GM21381 (cell line): Measurements from ENCODE around the gene DOK3.
A peak's percentile ranks its signal among the peaks of the same experiment; 100 is the strongest.
"Not testable (repeated sequence)": the region's sequence is repeated elsewhere in the genome, so short reads cannot be mapped to it uniquely, and the experiment has no call there.

Experiments
- ATAC-seq: cut with Tn5 transposase; IDR thresholded peaks from one replicate; pipeline ENCODE4 v1.9.1; 2021; ENCODE audit warnings: mild to moderate bottlenecking, moderate library complexity; ENCODE audit not compliant: unreplicated experiment

Gene DOK3

GRCh38 chr5:177498013-177498787 lies 11.4 kb downstream of the DOK3 start:
- no peak for ATAC-seq

GRCh38 chr5:177497292-177498012 lies 12.2 kb downstream of the DOK3 start, which contains the start of gene PDLIM7:
Gene PDLIM7, minus strand, starts transcription at chr5:177497604. Its CDS starts 1,092 bp downstream, at chr5:177496512.
- peak; percentile 71 for ATAC-seq

- no peak for ATAC-seq
Observed at GRCh38 chr5:177496727-177497291, 12.8 kb downstream of the DOK3 start.

DNA sequence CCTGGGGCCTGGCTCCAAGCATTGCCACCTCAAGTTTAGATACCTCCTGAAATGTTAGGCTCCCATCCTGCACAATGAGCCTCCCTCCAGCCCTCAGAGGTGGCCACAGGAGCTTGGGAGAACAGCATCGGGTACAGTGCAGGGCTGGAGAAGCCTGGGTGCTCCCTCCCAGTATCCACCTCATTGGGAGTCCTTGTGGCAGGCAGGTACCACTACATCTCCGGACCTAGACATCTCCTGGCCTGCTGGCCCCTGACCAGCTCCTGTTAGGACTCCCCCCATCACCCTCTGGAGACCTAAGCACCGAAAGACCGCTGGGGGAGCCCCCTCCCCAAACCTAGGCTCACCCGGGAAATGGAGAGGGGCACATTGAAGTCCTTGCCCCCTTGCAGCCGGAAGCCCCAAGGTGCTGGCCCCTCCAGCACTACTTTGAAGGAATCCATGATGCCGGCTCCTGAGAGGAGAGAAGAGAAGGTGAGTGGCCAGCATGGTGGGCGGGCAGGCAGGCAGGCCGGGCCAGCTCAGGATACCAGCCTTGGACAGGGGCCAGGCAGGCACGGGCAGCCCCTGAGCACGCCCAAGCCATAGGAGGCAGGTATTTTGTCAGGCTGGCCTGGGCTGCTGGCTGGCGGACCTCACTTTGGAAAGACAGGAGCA lies 13.4 kb downstream of the DOK3 start:
- ATAC-seq: no peak

- ATAC-seq: no peak
Observed at GRCh38 chr5:177495243-177496060, 14.2 kb downstream of the DOK3 start.

- no peak for ATAC-seq
Observed at GRCh38 chr5:177494346-177495195, 15.1 kb downstream of the DOK3 start.

DNA sequence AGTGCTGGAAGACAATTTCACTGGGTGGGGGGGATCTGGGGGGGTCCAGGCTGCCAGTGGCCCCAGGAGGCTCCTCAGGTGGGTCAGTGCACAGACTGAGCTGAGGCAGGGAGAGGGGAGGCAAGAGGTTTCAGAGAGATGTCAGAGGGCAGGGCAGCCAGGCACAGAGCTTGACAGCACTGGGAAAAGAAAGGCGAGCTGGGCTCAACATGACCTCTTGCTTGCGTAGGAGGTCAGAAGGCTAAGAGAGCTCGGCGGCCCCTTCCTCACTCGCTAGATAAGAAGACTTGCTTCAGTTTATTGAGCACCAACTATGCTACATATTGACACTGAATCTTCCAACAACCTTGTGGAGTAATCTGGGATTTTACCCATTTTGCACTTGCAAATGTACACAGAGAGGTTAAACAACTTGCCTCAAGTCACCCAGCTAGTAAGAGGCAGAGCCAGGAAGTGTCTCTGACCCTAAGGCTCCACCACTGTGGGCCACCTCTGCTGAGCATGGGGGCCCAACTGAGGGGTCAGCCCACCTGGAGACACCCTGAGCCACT lies 15.8 kb downstream of the DOK3 start:
- ATAC-seq: no peak

- ATAC-seq: no peak
Observed at GRCh38 chr5:177492841-177493240, 16.8 kb downstream of the DOK3 start.

DNA sequence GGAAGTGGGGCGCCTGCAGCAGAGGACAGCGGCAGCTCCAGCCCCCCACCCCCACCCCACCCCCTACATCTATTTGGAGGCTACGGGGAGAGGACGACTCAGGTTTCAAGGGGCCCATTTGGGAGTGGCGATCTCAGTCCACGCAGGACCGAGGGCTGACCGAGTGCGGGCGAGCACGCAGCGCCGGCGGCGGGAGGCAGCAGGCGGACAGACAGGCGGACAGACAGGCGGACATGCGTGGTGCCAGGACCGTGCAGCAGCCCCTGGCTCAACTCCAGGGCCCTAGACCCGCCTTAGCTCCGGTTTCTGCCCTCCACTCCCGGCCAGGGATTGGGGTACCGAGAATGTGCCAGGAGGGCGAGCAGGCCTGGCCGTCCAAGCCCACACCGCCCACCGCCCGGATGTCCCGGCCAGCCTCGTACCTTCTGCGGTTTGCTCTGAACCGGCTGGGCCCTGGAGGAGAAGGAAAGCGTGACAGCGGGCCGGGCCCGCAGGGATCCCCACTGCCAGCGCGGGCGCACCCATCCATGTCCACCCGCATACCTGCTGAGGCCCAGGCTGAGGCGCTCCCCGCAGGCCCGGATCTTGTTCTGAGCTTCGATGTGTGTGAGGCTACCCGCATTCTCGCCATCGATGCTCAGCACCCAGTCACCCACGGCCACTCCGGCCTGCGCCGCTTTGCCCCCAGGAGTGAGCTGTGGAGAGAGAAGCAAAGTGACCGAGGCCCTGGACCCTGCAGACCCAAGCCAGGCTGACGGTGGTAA lies 17.5 kb downstream of the DOK3 start:
- ATAC-seq: no peak

DNA sequence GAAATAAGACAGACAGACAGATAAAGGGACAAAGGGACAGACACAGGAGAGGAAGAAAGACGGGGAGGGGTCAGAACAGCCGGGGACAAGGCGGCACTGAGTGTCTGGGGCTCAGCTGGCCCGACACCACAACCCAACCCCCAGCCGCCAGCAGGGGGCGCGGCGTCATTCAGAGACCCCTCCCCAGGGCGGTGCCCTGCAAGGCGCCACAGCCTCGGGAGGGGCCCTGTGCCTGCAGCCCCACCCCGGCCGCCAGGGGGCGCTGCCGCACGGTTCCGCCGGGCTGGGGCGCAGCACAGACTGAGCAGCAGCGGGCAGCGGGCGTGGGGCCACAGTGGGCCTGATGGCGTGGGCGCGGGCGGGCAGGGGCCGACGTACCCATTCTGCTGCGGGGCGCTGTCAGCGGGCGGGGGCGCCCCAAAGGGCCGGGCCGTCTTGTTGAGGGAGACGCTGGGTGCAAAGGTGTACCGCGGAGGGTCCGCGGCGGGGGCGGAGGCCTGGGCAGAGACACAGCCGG lies 18.1 kb downstream of the DOK3 start:
- ATAC-seq: no peak

- no peak for ATAC-seq
Observed at GRCh38 chr5:177490992-177491391, 18.6 kb downstream of the DOK3 start.

- no peak for ATAC-seq
Observed at GRCh38 chr5:177490311-177490991, 19.2 kb downstream of the DOK3 start.

DNA sequence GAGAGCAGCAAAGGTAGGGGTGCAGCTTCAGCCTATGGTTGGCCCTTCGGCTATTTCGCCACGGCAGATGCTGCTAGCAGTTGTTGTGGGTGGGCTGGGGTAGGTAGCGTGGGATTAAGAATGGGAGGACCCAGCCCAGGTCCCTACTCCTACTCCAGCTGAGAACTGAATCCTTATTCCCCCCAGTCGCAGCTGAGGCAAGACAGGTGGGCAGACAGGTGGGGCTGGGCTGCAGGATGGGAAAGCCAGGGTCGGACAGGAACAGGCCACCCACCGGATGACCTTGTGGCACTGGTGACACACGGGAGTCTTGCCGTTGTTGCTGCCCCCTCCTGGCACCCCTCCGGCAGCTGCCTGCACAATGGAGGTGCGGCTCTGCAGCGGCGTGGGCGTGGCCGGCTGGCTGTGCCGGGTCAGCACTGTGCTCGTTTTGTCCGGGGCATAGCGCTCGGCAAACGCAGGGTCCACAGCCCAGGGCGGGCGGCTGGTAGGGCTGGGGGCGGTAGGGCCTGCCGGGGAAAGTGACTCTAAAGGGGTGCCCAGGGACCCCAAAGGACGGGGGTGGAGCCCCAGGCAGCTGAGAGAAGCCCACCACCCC lies 20.4 kb downstream of the DOK3 start:
- no peak for ATAC-seq

DNA sequence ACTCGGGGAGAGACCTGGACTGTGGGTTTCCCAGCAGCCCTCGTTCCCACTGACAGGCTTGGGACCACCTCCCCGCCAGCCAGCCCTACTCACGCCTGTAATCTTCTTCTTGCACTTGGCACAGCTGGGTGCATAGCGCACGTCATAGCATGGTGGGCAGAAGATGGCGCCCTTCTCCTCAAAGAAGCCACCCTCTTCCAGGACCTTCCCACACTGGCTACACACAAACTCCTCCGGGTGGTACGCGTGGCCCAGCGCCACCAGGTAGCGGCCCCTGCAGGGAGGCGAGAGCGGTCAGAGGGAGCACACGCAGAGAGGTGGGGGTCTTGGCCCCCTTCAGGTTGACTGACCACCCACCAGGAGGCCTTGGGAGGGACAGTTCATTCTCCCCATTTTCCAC lies 21.7 kb downstream of the DOK3 start:
- ATAC-seq: no peak

- ATAC-seq: no peak
Observed at GRCh38 chr5:177487144-177487543, 22.5 kb downstream of the DOK3 start.

GRCh38 chr5:177486256-177486655 lies 23.4 kb downstream of the DOK3 start:
- ATAC-seq: no peak

GRCh38 chr5:177485753-177486152 lies 23.9 kb downstream of the DOK3 start:
- ATAC-seq: not testable (repeated sequence)
